HG03457 (cell line): Measurements from ENCODE around the gene SLC26A4.
A peak's percentile ranks its signal among the peaks of the same experiment; 100 is the strongest.

Experiments used
- ATAC-seq: cut with Tn5 transposase; IDR thresholded peaks from one replicate; pipeline ENCODE4 v1.9.1; 2021; ENCODE audit warnings: moderate number of reproducible peaks; ENCODE audit not compliant: unreplicated experiment

Gene SLC26A4

DNA sequence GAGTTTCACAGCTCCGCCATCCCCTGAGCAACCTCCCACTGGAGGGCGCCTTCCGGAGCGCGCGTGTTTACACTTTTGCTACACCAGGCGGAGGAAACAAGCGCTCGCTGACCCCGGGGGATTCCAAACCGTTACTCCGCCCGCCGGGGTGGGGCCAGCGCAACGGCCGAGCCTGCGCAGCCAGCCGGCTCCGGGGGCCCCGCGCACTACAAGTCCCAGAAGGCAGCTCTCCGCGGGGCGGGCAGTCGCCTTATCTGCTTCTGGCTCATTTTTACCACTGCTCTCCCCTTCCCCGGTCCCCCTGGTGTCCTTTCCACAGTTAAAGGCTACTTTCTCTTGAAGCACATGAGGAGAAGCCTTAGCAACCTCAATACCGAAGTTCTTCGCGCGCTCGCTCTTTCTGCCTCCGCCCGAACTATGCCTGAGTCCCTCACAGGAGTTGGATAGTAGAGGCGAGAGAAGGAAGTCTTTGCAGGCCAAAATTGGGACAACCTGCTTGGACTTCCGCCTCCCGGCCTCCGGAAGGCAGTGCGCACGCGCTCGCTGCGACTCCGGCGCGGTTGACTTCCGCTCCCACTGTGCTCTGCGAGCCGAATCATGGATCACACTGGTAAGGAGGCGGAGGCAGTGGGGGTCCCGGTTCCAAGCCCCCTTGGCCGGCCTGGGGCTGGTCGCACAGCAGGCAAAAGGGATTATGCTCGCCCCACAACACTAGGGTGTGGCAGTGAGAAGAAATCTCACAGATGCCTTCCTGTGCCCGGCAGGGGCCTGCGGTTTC, 83.1 kb downstream of the SLC26A4 start, which contains the start of gene CBLL1:
Gene CBLL1, plus strand, starts transcription at position 576 of the 778 bp plus-strand sequence. Its CDS starts 22 bp downstream, at position 598.
- peak; percentile 89 for ATAC-seq

DNA sequence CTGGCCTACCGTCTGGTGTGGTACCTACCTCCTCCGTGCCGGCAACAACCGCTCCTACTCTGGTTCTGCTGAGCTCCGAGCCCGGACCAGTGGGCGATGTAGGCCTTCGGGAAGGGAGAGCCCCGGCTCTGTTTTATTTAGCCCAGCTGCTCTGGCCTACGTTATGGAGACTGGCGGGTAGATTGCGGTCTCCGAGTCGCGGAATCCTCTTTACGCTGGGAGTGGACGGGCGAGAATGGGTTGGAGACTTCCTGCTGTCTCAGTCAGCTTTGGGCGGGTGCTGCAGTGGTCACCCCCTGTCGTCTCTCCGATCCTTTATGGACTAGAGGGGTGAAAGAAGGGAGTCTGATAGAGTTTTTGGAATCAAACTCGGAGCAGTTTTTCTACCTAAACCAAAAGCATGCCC, 83.7 kb downstream of the SLC26A4 start:
- peak; percentile 28 for ATAC-seq

DNA sequence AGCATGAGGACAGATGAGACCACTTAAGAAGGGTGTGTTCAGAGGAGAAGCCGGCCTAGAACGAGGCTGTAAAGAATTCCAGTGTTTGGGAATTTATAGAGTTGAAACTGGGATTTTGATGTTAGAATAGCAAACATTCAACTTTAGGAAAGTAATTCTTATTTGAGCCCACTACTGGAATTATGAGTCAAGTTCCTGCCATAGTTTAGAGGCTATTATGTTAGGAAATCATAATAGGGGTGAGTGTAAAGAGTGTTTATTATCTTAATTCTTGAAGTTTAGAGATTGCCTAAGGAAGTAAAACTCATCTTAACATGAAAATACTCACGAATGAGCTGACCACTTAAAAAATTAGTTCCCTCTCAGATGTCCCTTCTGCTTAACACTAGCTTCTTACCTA, 85.4 kb downstream of the SLC26A4 start:
- no peak for ATAC-seq

DNA sequence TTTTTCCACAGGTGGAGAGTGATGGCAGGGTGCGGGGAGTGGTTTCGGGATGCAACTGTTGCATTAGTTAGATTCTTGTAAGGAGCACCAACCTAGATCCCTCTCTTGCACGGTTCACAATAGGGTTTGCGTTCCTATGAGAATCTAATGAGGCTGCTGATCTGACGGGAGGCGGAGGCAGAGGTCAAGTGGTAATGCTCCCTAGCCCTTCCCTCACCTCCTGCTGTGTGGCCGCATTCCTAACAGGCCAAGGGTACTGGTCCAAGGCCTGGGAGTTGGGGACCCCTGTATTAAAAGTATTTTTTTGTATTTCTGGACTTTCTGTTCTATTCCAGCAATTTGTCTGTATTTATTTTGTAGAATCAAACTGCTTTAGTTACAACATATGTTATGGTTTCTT, 90.5 kb downstream of the SLC26A4 start:
- ATAC-seq, result no peak

DNA sequence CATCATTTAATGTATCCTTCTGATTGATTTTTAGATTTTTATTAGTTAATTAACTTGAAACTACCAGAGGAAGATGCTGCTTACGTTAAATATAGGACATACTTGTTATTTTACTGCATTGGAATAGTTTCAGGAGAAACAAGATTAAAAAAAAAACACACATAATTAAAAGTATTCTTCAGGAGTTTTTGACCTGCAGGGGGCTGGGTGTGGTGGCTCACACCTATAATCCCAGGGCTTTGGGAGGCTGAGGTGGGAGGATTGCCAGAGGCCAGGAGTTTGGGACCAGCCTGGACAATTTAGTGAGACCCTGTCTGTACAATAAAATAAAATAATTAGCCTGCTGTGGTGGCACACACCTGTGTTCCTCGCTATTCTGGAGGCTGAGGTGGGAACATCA, 94.0 kb downstream of the SLC26A4 start:
- ATAC-seq, result no peak

DNA sequence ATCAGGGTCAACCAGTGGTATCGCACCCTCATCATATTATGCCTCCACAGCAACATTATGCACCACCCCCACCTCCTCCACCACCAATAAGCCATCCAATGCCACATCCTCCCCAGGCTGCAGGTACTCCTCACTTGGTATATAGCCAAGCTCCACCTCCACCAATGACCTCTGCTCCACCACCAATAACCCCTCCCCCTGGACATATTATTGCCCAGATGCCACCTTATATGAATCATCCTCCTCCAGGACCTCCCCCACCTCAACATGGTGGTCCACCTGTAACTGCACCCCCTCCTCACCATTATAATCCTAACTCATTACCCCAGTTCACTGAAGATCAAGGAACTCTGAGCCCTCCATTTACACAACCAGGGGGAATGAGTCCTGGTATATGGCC, 98.0 kb downstream of the SLC26A4 start:
- ATAC-seq, result no peak

DNA sequence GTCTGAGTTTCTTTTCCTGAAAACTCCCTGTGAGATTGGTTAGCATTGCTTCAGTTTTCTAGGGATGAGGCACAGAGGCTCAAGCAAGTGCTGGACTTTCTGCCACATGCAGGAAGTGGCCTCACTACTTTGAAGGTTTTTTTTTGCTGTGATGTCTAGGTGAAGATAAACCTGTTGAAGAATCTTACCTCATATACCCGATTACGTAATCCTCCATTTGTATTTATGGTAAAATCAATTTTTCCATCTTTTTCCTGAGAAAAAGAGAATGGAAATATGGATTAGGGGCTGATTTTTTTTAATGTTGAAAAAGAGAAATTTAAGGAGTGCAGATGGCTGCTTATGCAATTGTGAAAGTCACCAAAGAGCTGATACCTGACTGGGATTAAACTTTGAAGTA, 106.8 kb downstream of the SLC26A4 start:
- no peak for ATAC-seq
